Ishikawa (cell line): Measurements from ENCODE around the gene HK2.

Experiments
- CEBPB ChIP-seq: IDR thresholded peaks from 2 replicates; pipeline ENCODE4 v1.6.1; 2012
- CREB1 ChIP-seq: IDR thresholded peaks from 2 replicates; pipeline ENCODE4 v1.6.1; 2012; ENCODE audit warnings: low read depth
- EGR1 ChIP-seq: IDR thresholded peaks from 2 replicates; pipeline ENCODE4 v1.6.1; 2012
- EP300 ChIP-seq: IDR thresholded peaks from 2 replicates; pipeline ENCODE4 v1.6.1; 2012; ENCODE audit warnings: borderline replicate concordance
- FOXM1 ChIP-seq: IDR thresholded peaks from 2 replicates; pipeline ENCODE4 v1.6.1; 2012; ENCODE audit warnings: low read depth, borderline replicate concordance
- NFIC ChIP-seq: IDR thresholded peaks from 2 replicates; pipeline ENCODE4 v1.6.1; 2012
- RAD21 ChIP-seq: IDR thresholded peaks from 2 replicates; pipeline ENCODE4 v1.6.1; 2012; ENCODE audit warnings: low read depth
- TAF1 ChIP-seq: IDR thresholded peaks from 2 replicates; pipeline ENCODE4 v1.6.1; 2012; ENCODE audit warnings: low read depth, mild to moderate bottlenecking
- TEAD4 ChIP-seq: IDR thresholded peaks from 2 replicates; pipeline ENCODE4 v1.6.1; 2012
- ZBTB7A ChIP-seq: IDR thresholded peaks from 2 replicates; pipeline ENCODE4 v1.6.1; 2012; ENCODE audit warnings: low read depth
- TF ChIP-seq, protein P1 (sequence below): IDR thresholded peaks from 2 replicates; pipeline ENCODE4 v1.6.1; 2012; ENCODE audit warnings: low read depth, mild to moderate bottlenecking
- TF ChIP-seq, protein P2 (sequence below): IDR thresholded peaks from 2 replicates; pipeline ENCODE4 v1.6.1; 2012
- TF ChIP-seq, protein P3 (sequence below): IDR thresholded peaks from 2 replicates; pipeline ENCODE4 v1.6.1; 2012

DNA sequence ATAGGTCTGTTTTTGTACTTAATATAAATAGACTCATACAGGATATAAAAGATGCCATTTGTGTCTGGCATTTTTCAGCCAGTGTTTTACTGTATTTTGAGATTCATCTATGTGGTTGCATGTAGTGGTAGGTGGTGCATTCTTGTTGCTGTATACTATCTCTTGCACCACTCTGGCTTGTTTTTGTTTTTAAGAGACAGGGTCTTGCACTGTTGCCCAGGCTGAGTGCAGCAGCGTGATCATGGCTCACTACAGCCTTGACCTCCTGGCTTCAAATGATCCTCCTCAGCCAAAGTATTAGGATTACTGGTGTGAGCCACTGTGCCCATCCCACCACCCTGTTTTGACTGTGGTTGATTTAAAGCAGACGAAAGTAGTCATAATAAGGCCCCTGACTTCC is 12.6 kb downstream of the HK2 start:
- no peak for TF ChIP-seq RAD21
- TF ChIP-seq, protein P1, sequence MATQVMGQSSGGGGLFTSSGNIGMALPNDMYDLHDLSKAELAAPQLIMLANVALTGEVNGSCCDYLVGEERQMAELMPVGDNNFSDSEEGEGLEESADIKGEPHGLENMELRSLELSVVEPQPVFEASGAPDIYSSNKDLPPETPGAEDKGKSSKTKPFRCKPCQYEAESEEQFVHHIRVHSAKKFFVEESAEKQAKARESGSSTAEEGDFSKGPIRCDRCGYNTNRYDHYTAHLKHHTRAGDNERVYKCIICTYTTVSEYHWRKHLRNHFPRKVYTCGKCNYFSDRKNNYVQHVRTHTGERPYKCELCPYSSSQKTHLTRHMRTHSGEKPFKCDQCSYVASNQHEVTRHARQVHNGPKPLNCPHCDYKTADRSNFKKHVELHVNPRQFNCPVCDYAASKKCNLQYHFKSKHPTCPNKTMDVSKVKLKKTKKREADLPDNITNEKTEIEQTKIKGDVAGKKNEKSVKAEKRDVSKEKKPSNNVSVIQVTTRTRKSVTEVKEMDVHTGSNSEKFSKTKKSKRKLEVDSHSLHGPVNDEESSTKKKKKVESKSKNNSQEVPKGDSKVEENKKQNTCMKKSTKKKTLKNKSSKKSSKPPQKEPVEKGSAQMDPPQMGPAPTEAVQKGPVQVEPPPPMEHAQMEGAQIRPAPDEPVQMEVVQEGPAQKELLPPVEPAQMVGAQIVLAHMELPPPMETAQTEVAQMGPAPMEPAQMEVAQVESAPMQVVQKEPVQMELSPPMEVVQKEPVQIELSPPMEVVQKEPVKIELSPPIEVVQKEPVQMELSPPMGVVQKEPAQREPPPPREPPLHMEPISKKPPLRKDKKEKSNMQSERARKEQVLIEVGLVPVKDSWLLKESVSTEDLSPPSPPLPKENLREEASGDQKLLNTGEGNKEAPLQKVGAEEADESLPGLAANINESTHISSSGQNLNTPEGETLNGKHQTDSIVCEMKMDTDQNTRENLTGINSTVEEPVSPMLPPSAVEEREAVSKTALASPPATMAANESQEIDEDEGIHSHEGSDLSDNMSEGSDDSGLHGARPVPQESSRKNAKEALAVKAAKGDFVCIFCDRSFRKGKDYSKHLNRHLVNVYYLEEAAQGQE: no peak
- no peak for TF ChIP-seq EGR1
- TF ChIP-seq, protein P2, sequence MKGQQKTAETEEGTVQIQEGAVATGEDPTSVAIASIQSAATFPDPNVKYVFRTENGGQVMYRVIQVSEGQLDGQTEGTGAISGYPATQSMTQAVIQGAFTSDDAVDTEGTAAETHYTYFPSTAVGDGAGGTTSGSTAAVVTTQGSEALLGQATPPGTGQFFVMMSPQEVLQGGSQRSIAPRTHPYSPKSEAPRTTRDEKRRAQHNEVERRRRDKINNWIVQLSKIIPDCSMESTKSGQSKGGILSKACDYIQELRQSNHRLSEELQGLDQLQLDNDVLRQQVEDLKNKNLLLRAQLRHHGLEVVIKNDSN: no peak
- no peak for TF ChIP-seq FOXM1
- no peak for TF ChIP-seq NFIC
- no peak for TF ChIP-seq TEAD4
- no peak for TF ChIP-seq CEBPB
- no peak for TF ChIP-seq TAF1
- TF ChIP-seq, protein P3, sequence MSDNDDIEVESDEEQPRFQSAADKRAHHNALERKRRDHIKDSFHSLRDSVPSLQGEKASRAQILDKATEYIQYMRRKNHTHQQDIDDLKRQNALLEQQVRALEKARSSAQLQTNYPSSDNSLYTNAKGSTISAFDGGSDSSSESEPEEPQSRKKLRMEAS: no peak
- no peak for TF ChIP-seq ZBTB7A
- no peak for TF ChIP-seq EP300
- TF ChIP-seq CREB1: no peak
